LNCAP (cell line): ENCODE measurements around the gene TRMT61A.
A peak's percentile ranks its signal among the peaks of the same experiment; 100 is the strongest.

Source experiments
- CTCF ChIP-seq: fragments of 450-650 bp; IDR thresholded peaks from 2 replicates; pipeline ENCODE4 v1.5.1; 2017; ENCODE audit warnings: mild to moderate bottlenecking

The TRMT61A gene

GRCh38 chr14:103543140-103543539, 14.1 kb downstream of the TRMT61A start:
- no peak for TF ChIP-seq CTCF

- TF ChIP-seq CTCF = no peak
Measured at GRCh38 chr14:103543721-103544387, 14.9 kb downstream of the TRMT61A start.

GRCh38 chr14:103544388-103545218, 15.6 kb downstream of the TRMT61A start:
- no peak for TF ChIP-seq CTCF

- TF ChIP-seq CTCF = no peak
Measured at GRCh38 chr14:103545219-103545914, 16.4 kb downstream of the TRMT61A start.

- no peak for TF ChIP-seq CTCF
Measured at GRCh38 chr14:103545915-103546651, 17.1 kb downstream of the TRMT61A start.

GRCh38 chr14:103546652-103547454, 17.9 kb downstream of the TRMT61A start:
- TF ChIP-seq CTCF = peak; percentile 97
